Mesenchymal stem cell (in vitro differentiated cells and primary cell): ENCODE measurements around the gene ANKMY1.
A peak's percentile ranks its signal among the peaks of the same experiment; 100 is the strongest.

ENCODE experiments used
- DNase-seq: peaks from one replicate; pipeline ENCODE4 v3.0.0-alpha.2; 2013
- H2AFZ ChIP-seq: one replicate; pipeline ENCODE4 v1.6.1; 2013; ENCODE audit warnings: low read depth, mild to moderate bottlenecking, control low read depth, inconsistent platforms, low read length, moderate library complexity
- H2AK5ac ChIP-seq: 2 replicates; pipeline ENCODE4 v1.6.1; 2013; ENCODE audit warnings: low read length, moderate library complexity, mild to moderate bottlenecking, inconsistent platforms; ENCODE audit not compliant: severe bottlenecking
- H2BK120ac ChIP-seq: one replicate; pipeline ENCODE4 v1.6.1; 2013; ENCODE audit warnings: low read depth, mild to moderate bottlenecking, inconsistent platforms, low read length, moderate library complexity
- H2BK12ac ChIP-seq, 2 experiments: one replicate each; pipeline ENCODE4 v1.6.1; 2013; ENCODE audit warnings: inconsistent platforms in 2 of 2, low read length in 2 of 2, mild to moderate bottlenecking in 2 of 2, moderate library complexity in 2 of 2, control low read depth in 1 of 2
- H2BK15ac ChIP-seq: one replicate; pipeline ENCODE4 v1.6.1; 2013; ENCODE audit warnings: mild to moderate bottlenecking, low read depth, inconsistent platforms; ENCODE audit not compliant: poor library complexity, severe bottlenecking
- H2BK5ac ChIP-seq: 2 replicates; pipeline ENCODE4 v1.6.1; 2013; ENCODE audit warnings: low read depth, mild to moderate bottlenecking, low read length, control low read depth, inconsistent platforms; ENCODE audit not compliant: poor library complexity, severe bottlenecking
- H3K14ac ChIP-seq, 2 experiments: one replicate each; pipeline ENCODE4 v1.6.1; 2013; ENCODE audit warnings: inconsistent platforms in 2 of 2, low read length in 2 of 2, control low read depth in 1 of 2, mild to moderate bottlenecking in 1 of 2, moderate library complexity in 1 of 2
- H3K18ac ChIP-seq, 2 experiments: one replicate each; pipeline ENCODE4 v1.6.1; 2013; ENCODE audit warnings: inconsistent platforms in 2 of 2, low read length in 2 of 2, control low read depth in 1 of 2, low read depth in 1 of 2, mild to moderate bottlenecking in 1 of 2
- H3K23ac ChIP-seq, 2 experiments: one replicate each; pipeline ENCODE4 v1.6.1; 2013; ENCODE audit warnings: inconsistent platforms in 2 of 2, low read length in 2 of 2, mild to moderate bottlenecking in 2 of 2, moderate library complexity in 2 of 2, control low read depth in 1 of 2
- H3K27ac ChIP-seq: 2 replicates; pipeline ENCODE4 v1.5.1; 2013; ENCODE audit warnings: mild to moderate bottlenecking, moderate library complexity, low read length, control low read depth, inconsistent platforms; ENCODE audit not compliant: poor library complexity, severe bottlenecking
- H3K27me3 ChIP-seq, 2 experiments: 2 replicates each; pipeline versions ENCODE4 v1.6.1 to v1.7.0; 2013; ENCODE audit warnings: low read length in 2 of 2, mild to moderate bottlenecking in 2 of 2, moderate library complexity in 2 of 2, control low read depth in 1 of 2, inconsistent platforms in 1 of 2; ENCODE audit not compliant: control insufficient read depth in 1 of 2, insufficient read depth in 1 of 2
- H3K36me3 ChIP-seq, 2 experiments: 2 replicates each; pipeline versions ENCODE4 v1.6.1 to v1.7.0; 2013; ENCODE audit warnings: low read length in 2 of 2, control low read depth in 1 of 2, inconsistent platforms in 1 of 2, low read depth in 1 of 2, mild to moderate bottlenecking in 1 of 2; ENCODE audit not compliant: insufficient read depth in 2 of 2, control insufficient read depth in 1 of 2
- H3K4ac ChIP-seq, 2 experiments: one replicate each; pipeline ENCODE4 v1.6.1; 2013; ENCODE audit warnings: inconsistent platforms in 2 of 2, low read length in 2 of 2, mild to moderate bottlenecking in 2 of 2, moderate library complexity in 2 of 2, control low read depth in 1 of 2, low read depth in 1 of 2
- H3K4me1 ChIP-seq: 2 replicates; pipeline ENCODE4 v1.6.1; 2013; ENCODE audit warnings: low read depth, low read length, control low read depth; ENCODE audit not compliant: control insufficient read depth, insufficient read depth
- H3K4me2 ChIP-seq: 2 replicates; pipeline ENCODE4 v1.6.1; 2013; ENCODE audit warnings: low read length, mild to moderate bottlenecking, inconsistent platforms; ENCODE audit not compliant: poor library complexity, severe bottlenecking
- H3K4me3 ChIP-seq, 2 experiments: 2 replicates each; pipeline versions ENCODE4 v1.5.1 to v1.7.0; 2013; ENCODE audit warnings: low read length in 2 of 2, mild to moderate bottlenecking in 2 of 2, control low read depth in 1 of 2, low read depth in 1 of 2; ENCODE audit not compliant: insufficient read depth in 1 of 2
- H3K79me1 ChIP-seq: replicated peaks from 2 replicates; pipeline ENCODE4 v1.6.1; 2013; ENCODE audit warnings: mild to moderate bottlenecking, control low read depth, low read length, inconsistent platforms; ENCODE audit not compliant: poor library complexity, severe bottlenecking
- H3K9ac ChIP-seq: 2 replicates; pipeline ENCODE4 v1.7.0; 2013; ENCODE audit warnings: mild to moderate bottlenecking, low read length, moderate library complexity
- H3K9me3 ChIP-seq: 2 replicates; pipeline ENCODE4 v1.7.0; 2013; ENCODE audit warnings: mild to moderate bottlenecking, low read length; ENCODE audit not compliant: control insufficient read depth
- H4K8ac ChIP-seq: one replicate; pipeline ENCODE4 v1.6.1; 2013; ENCODE audit warnings: inconsistent platforms, mild to moderate bottlenecking, low read length, moderate library complexity
- H4K91ac ChIP-seq: one replicate; pipeline ENCODE4 v1.6.1; 2013; ENCODE audit warnings: mild to moderate bottlenecking, low read length, inconsistent platforms
- WGBS: methylation state at CpG from one replicate; pipeline ENCODE4 v1.1.7; 2013; ENCODE audit warnings: mixed read lengths; 5-methylcytosine and 5-hydroxymethylcytosine counted together

Gene ANKMY1

DNA sequence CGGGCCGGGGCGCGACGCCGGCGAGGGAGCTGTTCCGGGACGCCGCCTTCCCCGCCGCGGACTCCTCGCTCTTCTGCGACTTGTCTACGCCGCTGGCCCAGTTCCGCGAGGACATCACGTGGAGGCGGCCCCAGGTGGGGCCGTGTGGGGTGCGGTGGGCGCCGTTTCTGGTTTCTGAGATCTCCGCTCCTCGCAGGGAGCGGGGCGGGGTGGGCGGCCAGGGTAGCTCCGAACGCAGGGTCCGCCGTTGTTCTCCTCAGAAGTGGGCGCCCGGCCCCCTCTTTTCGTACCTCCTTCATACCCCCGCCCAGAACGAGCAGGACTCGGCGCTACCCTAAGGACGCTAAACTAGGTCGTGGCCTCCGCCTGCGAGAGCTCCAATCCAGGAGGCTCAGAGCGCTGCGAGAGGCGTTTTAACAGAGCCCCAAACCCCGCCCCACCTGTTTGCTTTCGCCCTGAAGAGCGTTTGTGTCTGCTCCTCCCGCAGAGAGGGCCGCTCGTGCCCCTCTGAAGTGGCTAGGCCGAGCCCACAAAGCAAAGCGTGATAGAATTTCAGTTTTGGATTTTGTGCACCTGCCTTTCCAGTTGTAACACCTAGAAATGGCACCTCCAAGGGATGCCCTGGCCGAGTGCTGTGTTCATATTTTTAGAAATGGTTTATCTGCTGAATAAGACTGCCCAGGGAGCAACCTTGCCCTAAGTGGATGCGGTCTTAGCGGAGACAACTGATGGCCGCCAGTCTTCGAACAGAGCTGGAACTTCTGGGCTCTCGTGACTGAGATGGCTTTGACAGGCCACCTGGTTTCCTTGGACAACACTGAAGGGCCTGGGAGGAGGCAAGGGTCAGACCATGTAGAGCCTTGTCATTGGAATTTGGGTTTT, 29.4 kb upstream of the ANKMY1 start:
- Histone ChIP-seq H4K8ac (peak overlapping the region; percentile 33), H3K27ac (no peak overlapping the region), H2BK15ac (peak overlapping the region; percentile 83), H3K18ac (peak overlapping the region in 1 of 2 experiments; percentile 37), H2BK120ac (no peak overlapping the region), H2AK5ac (no peak overlapping the region), H3K79me1 (peaks cover 43% of the 10 kb centered on the region), H4K91ac (peak overlapping the region; percentile 18), H2AFZ (peak overlapping the region; percentile 79), H2BK12ac (peak overlapping the region in 1 of 2 experiments; percentile 12), H3K23ac (no peak overlapping the region), H3K36me3 (peaks cover 22 to 24% of the 10 kb centered on the region in 2 experiments), H3K9me3 (no peaks in the 10 kb centered on the region), H3K9ac (peak overlapping the region; percentile 85), H2BK5ac (peak overlapping the region; percentile 9), H3K4me3 (peak overlapping the region; percentile 84 to 99), H3K4me2 (peak overlapping the region; percentile 97), H3K27me3 (no peaks in the 10 kb centered on the region), H3K14ac (peak overlapping the region in 1 of 2 experiments; percentile 21), H3K4ac (peak overlapping the region in 1 of 2 experiments; percentile 33), H3K4me1 (peaks cover 41% of the 10 kb centered on the region)
- peak; percentile 26 for DNase-seq
- WGBS: 8% methylated on average over 50 of the region's 62 CpGs

DNA sequence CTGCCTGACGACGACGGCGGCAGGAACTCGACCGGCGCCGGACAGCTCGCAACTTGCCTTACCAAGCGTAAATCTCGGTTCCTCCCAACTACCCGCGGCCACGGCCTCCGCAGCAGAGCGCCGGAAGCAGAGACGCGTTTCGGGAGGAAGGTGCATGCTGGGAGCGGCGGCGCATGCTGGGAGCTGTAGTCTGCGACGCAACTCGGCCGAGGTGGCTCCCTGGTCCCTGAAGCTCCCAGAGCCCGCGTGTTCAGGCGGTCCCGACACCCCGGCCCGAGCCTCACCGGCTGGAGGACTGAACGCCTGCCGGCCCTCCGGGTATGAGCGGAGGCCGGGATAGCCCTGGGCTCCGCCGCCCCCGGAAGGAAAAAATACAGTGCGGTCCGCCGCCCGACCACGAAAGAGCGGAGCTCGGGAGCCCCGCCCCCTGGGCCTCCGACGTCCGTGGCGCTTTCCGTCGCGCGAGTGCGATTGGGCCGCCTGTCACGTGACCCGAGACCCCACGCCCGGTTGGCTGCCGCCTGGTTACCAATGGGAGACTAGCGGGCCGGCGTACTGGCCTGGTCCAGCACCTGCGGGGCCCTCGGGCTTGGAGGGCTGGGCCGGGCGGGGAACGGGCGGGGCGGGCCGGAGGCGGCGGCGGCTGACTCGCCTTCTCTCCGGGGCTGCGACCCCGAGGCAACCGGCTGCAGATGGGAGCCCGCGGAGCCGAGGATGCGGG, 28.6 kb upstream of the ANKMY1 start, which contains the start of gene CAPN10:
Gene CAPN10 (plus strand): TSS at position 537 of the 721 bp plus-strand sequence. CDS start 178 bp downstream, at position 715.
- Histone ChIP-seq H2BK120ac (peak within 1 kb of the TSS; percentile 93), H3K23ac (no peak within 1 kb of the TSS), H3K4me1 (peaks cover 43% of the 10 kb centered on the region), H3K4me3 (peak within 1 kb of the TSS; percentile 84 to 99), H4K91ac (peak within 1 kb of the TSS; percentile 77), H3K9me3 (no peaks in the 10 kb centered on the region), H3K4me2 (peak within 1 kb of the TSS; percentile 97), H4K8ac (peak within 1 kb of the TSS; percentile 91), H3K79me1 (peaks cover 36% of the 10 kb centered on the region), H2BK5ac (peak within 1 kb of the TSS; percentile 87), H3K27me3 (no peaks in the 10 kb centered on the region), H3K27ac (peak within 1 kb of the TSS; percentile 78), H3K14ac (peak within 1 kb of the TSS in 1 of 2 experiments; percentile 85), H3K18ac (peak within 1 kb of the TSS; percentile 94 to 95), H3K9ac (peak within 1 kb of the TSS; percentile 98), H2AFZ (peak within 1 kb of the TSS; percentile 79), H3K4ac (peak within 1 kb of the TSS; percentile 84 to 91), H3K36me3 (peaks cover 16% of the 10 kb centered on the region in 2 experiments), H2BK15ac (peak within 1 kb of the TSS; percentile 99), H2BK12ac (peak within 1 kb of the TSS in 1 of 2 experiments; percentile 12), H2AK5ac (peak within 1 kb of the TSS; percentile 18)
- WGBS: under 1% methylated on average over 75 of the region's 88 CpGs
- peak; percentile 97 for DNase-seq

DNA sequence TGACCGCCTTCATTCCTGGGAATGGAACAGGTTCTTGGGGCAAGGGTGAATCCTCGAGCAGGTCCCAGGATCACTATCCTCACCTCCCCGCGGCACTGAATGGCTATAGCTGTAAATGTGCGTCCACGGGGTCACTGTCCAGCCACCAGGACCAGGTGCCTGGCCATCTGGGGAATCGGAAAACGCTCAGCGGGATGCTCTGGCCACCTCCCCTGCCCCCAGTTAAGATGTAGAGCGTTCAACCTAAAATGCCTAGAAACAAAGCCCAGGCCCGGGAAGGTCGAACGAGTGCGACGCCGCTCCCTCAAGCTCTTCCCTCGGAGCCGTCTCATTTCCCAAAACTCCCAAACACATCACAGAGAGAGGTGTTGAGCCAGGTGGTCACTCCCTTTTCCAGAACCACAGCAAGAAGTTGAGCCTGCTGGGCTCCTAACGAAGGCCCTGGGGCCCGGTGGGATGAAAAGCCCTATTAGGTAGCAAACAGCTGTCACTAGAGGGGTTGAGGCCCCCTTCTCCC, 28.0 kb upstream of the ANKMY1 start:
- Histone ChIP-seq H3K36me3 (peaks cover 10 to 16% of the 10 kb centered on the region in 2 experiments), H2AFZ (peak overlapping the region; percentile 66), H2BK12ac (no peak overlapping the region), H3K4me2 (peak overlapping the region; percentile 69), H3K4me3 (peak overlapping the region; percentile 84 to 99), H3K27me3 (no peaks in the 10 kb centered on the region), H3K27ac (peak overlapping the region; percentile 76), H4K8ac (peak overlapping the region; percentile 81), H2BK15ac (no peak overlapping the region), H2AK5ac (peak overlapping the region; percentile 18), H4K91ac (peak overlapping the region; percentile 66), H3K9ac (peak overlapping the region; percentile 98), H3K14ac (no peak overlapping the region), H3K23ac (no peak overlapping the region), H2BK120ac (no peak overlapping the region), H3K79me1 (peaks cover 32% of the 10 kb centered on the region), H3K4ac (peak overlapping the region; percentile 15 to 84), H3K4me1 (peaks cover 43% of the 10 kb centered on the region), H2BK5ac (no peak overlapping the region), H3K9me3 (no peaks in the 10 kb centered on the region), H3K18ac (peak overlapping the region in 1 of 2 experiments; percentile 82)
- WGBS: 16% methylated on average over 20 of the region's 20 CpGs
- DNase-seq: no peak
